Measurements from ENCODE around the gene PNLIPRP2.

- TF ChIP-seq POLR2A (IDR thresholded peaks at IDR 0.05) = no peak
- TF ChIP-seq, protein P1, sequence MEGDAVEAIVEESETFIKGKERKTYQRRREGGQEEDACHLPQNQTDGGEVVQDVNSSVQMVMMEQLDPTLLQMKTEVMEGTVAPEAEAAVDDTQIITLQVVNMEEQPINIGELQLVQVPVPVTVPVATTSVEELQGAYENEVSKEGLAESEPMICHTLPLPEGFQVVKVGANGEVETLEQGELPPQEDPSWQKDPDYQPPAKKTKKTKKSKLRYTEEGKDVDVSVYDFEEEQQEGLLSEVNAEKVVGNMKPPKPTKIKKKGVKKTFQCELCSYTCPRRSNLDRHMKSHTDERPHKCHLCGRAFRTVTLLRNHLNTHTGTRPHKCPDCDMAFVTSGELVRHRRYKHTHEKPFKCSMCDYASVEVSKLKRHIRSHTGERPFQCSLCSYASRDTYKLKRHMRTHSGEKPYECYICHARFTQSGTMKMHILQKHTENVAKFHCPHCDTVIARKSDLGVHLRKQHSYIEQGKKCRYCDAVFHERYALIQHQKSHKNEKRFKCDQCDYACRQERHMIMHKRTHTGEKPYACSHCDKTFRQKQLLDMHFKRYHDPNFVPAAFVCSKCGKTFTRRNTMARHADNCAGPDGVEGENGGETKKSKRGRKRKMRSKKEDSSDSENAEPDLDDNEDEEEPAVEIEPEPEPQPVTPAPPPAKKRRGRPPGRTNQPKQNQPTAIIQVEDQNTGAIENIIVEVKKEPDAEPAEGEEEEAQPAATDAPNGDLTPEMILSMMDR (IDR thresholded peaks at IDR 0.05) = no peak
- TF ChIP-seq POLR2AphosphoS5 (IDR thresholded peaks at IDR 0.05) = no peak
- no peak for TF ChIP-seq EP300 (IDR thresholded peaks at IDR 0.05)
These were observed 46.0 kb upstream of the PNLIPRP2 start for GRCh38 chr10:116574797-116575196.
